ENCODE data around the gene SUN1. TPM values are rescaled to one million over a fixed set of nuclear protein-coding genes. Genes with fewer than 3 reads are reported as not detected.

SUN1 gene
- total and polyA plus RNA-seq, 9 of the 15 experiments (the other 6 are each of a cell fraction or from before 2014, with no cell fraction given) = 36.8 to 132 (median 62.3) TPM

DNA sequence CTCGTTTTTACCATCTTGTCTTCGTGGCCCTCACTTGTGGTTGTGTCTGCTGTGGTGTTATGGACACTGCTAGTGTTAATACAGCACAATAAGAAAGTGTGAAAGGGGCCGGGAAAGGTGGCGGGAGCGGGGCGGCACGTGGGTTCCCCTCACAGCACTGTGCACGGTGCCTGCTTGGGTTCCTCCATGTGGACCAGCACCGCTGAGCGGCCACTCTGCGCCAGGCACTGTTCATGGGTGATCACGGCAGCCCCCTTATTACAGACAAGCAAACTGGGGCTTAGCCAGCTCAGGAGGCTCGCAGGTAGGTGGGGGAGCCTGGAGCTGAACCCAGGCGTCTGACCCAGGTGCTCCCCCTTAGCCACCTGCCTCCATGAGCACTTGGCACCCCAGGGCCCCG lies 12.2 kb downstream of the SUN1 start (continued):
- TF ChIP-seq ZNF224 (CRISPR knock-in tag; IDR thresholded peaks at IDR 0.05) (no peak), NONO (IDR thresholded peaks at IDR 0.05; ENCODE audit: low read depth in 2 of 2, low read length in 1 of 2) (no peak), STAT5B (CRISPR knock-in tag; IDR thresholded peaks at IDR 0.05) (no peak), IRF2 (CRISPR knock-in tag; IDR thresholded peaks at IDR 0.05) (no peak), MEIS2 (IDR thresholded peaks at IDR 0.05; ENCODE audit: partially characterized antibody) (no peak), TAF7 (tag; IDR thresholded peaks at IDR 0.05) (no peak)
- TF ChIP-seq, protein P1, sequence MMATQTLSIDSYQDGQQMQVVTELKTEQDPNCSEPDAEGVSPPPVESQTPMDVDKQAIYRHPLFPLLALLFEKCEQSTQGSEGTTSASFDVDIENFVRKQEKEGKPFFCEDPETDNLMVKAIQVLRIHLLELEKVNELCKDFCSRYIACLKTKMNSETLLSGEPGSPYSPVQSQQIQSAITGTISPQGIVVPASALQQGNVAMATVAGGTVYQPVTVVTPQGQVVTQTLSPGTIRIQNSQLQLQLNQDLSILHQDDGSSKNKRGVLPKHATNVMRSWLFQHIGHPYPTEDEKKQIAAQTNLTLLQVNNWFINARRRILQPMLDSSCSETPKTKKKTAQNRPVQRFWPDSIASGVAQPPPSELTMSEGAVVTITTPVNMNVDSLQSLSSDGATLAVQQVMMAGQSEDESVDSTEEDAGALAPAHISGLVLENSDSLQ (IDR thresholded peaks at IDR 0.05) = no peak
- TF ChIP-seq, protein P2, sequence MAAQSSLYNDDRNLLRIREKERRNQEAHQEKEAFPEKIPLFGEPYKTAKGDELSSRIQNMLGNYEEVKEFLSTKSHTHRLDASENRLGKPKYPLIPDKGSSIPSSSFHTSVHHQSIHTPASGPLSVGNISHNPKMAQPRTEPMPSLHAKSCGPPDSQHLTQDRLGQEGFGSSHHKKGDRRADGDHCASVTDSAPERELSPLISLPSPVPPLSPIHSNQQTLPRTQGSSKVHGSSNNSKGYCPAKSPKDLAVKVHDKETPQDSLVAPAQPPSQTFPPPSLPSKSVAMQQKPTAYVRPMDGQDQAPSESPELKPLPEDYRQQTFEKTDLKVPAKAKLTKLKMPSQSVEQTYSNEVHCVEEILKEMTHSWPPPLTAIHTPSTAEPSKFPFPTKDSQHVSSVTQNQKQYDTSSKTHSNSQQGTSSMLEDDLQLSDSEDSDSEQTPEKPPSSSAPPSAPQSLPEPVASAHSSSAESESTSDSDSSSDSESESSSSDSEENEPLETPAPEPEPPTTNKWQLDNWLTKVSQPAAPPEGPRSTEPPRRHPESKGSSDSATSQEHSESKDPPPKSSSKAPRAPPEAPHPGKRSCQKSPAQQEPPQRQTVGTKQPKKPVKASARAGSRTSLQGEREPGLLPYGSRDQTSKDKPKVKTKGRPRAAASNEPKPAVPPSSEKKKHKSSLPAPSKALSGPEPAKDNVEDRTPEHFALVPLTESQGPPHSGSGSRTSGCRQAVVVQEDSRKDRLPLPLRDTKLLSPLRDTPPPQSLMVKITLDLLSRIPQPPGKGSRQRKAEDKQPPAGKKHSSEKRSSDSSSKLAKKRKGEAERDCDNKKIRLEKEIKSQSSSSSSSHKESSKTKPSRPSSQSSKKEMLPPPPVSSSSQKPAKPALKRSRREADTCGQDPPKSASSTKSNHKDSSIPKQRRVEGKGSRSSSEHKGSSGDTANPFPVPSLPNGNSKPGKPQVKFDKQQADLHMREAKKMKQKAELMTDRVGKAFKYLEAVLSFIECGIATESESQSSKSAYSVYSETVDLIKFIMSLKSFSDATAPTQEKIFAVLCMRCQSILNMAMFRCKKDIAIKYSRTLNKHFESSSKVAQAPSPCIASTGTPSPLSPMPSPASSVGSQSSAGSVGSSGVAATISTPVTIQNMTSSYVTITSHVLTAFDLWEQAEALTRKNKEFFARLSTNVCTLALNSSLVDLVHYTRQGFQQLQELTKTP (IDR thresholded peaks at IDR 0.05; ENCODE audit: low read depth in 1 of 2, partially characterized antibody in 2 of 2) = no peak
